ENCODE results near the gene LIFR. TPM values are rescaled to one million over a fixed set of nuclear protein-coding genes. Genes with fewer than 3 reads are reported as not detected.

The LIFR gene
- total and polyA plus RNA-seq, 2 donors (not counting 3 experiments of a cell fraction or from before 2014, with no cell fraction given) = 4.1 to 36.4 TPM

- intact Hi-C loops (cut with micrococcal nuclease) = loop anchor here (1.0 to 10.0 kb wide), 4 partner anchors 110 to 373 kb away; no protein-coding TSS in a partner anchor
These were observed 5.1 kb downstream of the LIFR start for GRCh38 chr5:38551030-38552017.

More at GRCh38 chr5:38551030-38552017, 5.1 kb downstream of the LIFR start:
- H4K20me1 ChIP-seq (replicated peaks; ENCODE audit: control insufficient read depth, extremely low read depth, insufficient read depth, low read length) = peaks cover 2% of the 10 kb centered on the region
- no peak for TF ChIP-seq MAX (IDR thresholded peaks at IDR 0.05; ENCODE audit: insufficient read depth, insufficient read length)
- TF ChIP-seq CTCF (IDR thresholded peaks at IDR 0.05; ENCODE audit: extremely low read depth in 1 of 2, insufficient read depth in 1 of 2, low read depth in 1 of 2, low read length in 2 of 2) = peak; percentile 57 to 61
- no peak overlapping the region for H3K4me3 ChIP-seq (replicated peaks in 1 of 3; ENCODE audit: insufficient read depth in 1 of 3, low read depth in 1 of 3, low read length in 3 of 3)
- no peaks in the 10 kb centered on the region for H3K27me3 ChIP-seq (ENCODE audit: control insufficient read depth in 2 of 2, insufficient read depth in 2 of 2, low read length in 2 of 2)
- no peak overlapping the region for H3K27ac ChIP-seq (ENCODE audit: insufficient read depth, low read depth, low read length)
- no peak overlapping the region for H3K9ac ChIP-seq (replicated peaks; ENCODE audit: extremely low read depth, insufficient read depth, low read length)
- H3K36me3 ChIP-seq (ENCODE audit: control insufficient read depth in 2 of 2, extremely low read depth in 1 of 2, insufficient read depth in 2 of 2, low read length in 2 of 2) = no peaks in the 10 kb centered on the region
- no peaks in the 10 kb centered on the region for H3K9me3 ChIP-seq (replicated peaks; ENCODE audit: control insufficient read depth, insufficient read depth, low read length)
- peaks cover 2% of the 10 kb centered on the region for H3K9me1 ChIP-seq (replicated peaks; ENCODE audit: control insufficient read depth, extremely low read depth, insufficient read depth, low read length)
- DNase-seq (ENCODE audit: low read depth, low spot score) = peak; percentile 59
- dilution Hi-C loops (cut with MboI; ENCODE audit: extremely low pct_ligation_motif_present, low sequenced_read_pairs) = no loop called here
- ChIA-PET POLR2A (no interaction called here), CTCF (interaction anchor here (0.6 to 7.3 kb wide), 17 partner anchors 25 to 259 kb away, joined by 3 to 177 read pairs (median 5); no protein-coding TSS in a partner anchor)
- H3K79me2 ChIP-seq (ENCODE audit: control insufficient read depth, insufficient read depth, low read length) = no peaks in the 10 kb centered on the region
- H3K4me2 ChIP-seq (ENCODE audit: insufficient read depth, low read length) = no peak overlapping the region
- FAIRE-seq = peak; percentile 81
- H2AFZ ChIP-seq (ENCODE audit: low read depth, low read length) = no peak overlapping the region
- no TSS peak for BruUV-seq (replicated peaks)
- H3K4me1 ChIP-seq (ENCODE audit: control insufficient read depth, extremely low read depth, insufficient read depth, low read length) = peaks cover 27% of the 10 kb centered on the region
